Right lobe of liver (tissue), 6 donors: ENCODE results near the gene CACYBP. TPM values are rescaled to one million over a fixed set of nuclear protein-coding genes. Genes with fewer than 3 reads are reported as not detected.

Source experiments
- ATAC-seq, 4 donors: fragments of 200-7000 bp; cut with Tn5 transposase; one replicate each; pipeline ENCODE4 v1.9.1; 2020; ENCODE audit warnings: mild to moderate bottlenecking in 4 of 4, moderate library complexity in 4 of 4
- DNase-seq, 3 donors: peaks; one replicate each; pipeline ENCODE4 v3.0.0-alpha.2; 2020
- H3K27ac ChIP-seq, 3 donors: fragments of 200-600 bp; one replicate each; pipeline ENCODE4 v1.8.0; 2022
- H3K27me3 ChIP-seq, 2 donors: fragments of 200-600 bp; one replicate each; pipeline ENCODE4 v1.8.0; 2022
- H3K36me3 ChIP-seq, 4 donors: fragments of 200-600 bp; sonication (generic) in 1 of 4; one replicate each; pipeline versions ENCODE4 v1.5.1 to v1.8.0; 2017 to 2022; ENCODE audit warnings: control low read depth in 1 of 4
- H3K4me1 ChIP-seq, 4 donors: fragments of 200-600 bp; sonication (generic) in 1 of 4; one replicate each; pipeline versions ENCODE4 v1.5.1 to v1.8.0; 2017 to 2022; ENCODE audit warnings: control low read depth in 1 of 4
- H3K4me3 ChIP-seq, 3 donors: fragments of 200-600 bp; one replicate each; pipeline ENCODE4 v1.8.0; 2022
- H3K9me3 ChIP-seq, 4 donors: fragments of 200-600 bp; sonication (generic) in 1 of 4; one replicate each; pipeline versions ENCODE4 v1.5.1 to v1.8.0; 2017 to 2022; ENCODE audit warnings: control low read depth in 1 of 4
- POLR2A ChIP-seq: fragments of 450-650 bp; IDR thresholded peaks from one replicate; pipeline ENCODE4 v1.6.1; 2017; ENCODE audit warnings: antibody characterized with exemption, mild to moderate bottlenecking
- WGBS: methylation state at CpG from one replicate; pipeline ENCODE4 v1.1.6; 2018; ENCODE audit warnings: low coverage, low lambda C conversion rate; ENCODE audit not compliant: insufficient coverage; ENCODE audit errors: missing lambda C conversion rate; 5-methylcytosine and 5-hydroxymethylcytosine counted together
- intact Hi-C, 2 donors: fragments of 100-400 bp; cut with DNase I; formaldehyde crosslinking; loops; one replicate each; pipeline versions ENCODE4 v1.11.2 to v1.14.1; 2022
- total RNA-seq, 6 experiments: library from RNA; depleted of rRNA in 2 of 6; stranded (reverse); fragments of >200 nt in 2 of 6; fragmentation: NEBNext Ultra II Directional in 3 of 6; extraction: Animal tissue kit (Norgen Biotek cat#: 25700) in 3 of 6; gene quantifications; one replicate each; pipeline versions ENCODE4 v1.1.0 to v1.2.4, GENCODE V29; 2016 to 2023
- TF ChIP-seq, protein P1 (sequence below), 4 donors: fragments of 200-600 bp in 3 of 4; fragments of 450-650 bp in 1 of 4; IDR thresholded peaks; one replicate each; pipeline versions ENCODE4 v1.5.1 to v1.8.0; 2016 to 2022; ENCODE audit warnings: antibody characterized with exemption in 4 of 4, mild to moderate bottlenecking in 2 of 4
- donor health status: DM: no; HTN: yes; CAD: no.
- donor health status: DM: no; HTN: no; CAD: no.
- donor health status: DM: no; HTN: no; CAD: no.
- donor health status: DM: no; HTN: yes; CAD: no.
- donor health status: DM: no; HTN: yes; CAD: no.

CACYBP gene
- total RNA-seq, 6 experiments from 2014 or later: 20.3 to 60.0 (median 31.2) TPM

DNA sequence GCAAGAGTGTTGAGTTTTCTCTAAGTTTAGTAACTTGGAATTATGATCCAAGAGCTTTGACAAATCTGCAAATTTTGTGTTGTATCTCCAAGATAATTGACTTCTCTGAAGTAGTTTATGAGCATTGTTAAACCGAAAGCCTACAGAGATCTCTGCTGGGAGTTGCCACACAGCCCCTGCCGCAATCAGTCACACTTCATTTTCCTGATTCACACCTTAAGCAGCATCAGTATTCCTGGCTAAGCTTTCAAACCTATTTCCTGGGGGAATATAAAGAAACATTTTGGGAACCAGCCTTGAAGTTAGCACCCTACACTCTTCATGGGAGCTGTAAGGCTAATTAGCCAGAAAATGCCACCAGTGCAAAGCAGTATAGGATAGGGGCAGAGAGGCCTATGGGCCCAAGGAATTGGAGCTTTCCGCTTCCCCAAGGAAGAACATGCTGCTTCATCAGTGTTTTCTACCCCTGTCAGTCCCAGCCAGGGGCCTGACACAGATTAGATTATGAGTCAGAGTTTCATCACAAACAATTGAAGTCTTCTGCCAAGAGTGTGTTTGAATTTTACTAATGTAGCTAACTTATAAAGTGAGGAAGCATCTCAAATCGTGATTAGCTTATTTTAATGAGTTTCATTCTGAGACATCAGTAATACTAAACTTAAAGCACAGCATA lies 23.2 kb upstream of the CACYBP start:
- Histone ChIP-seq H3K4me3 (no peak overlapping the region), H3K27ac (no peak overlapping the region), H3K36me3 (peaks cover 0 to 13% (median 0%) of the 10 kb centered on the region in 4 donors), H3K9me3 (no peaks in the 10 kb centered on the region), H3K4me1 (no peaks in the 10 kb centered on the region), H3K27me3 (no peaks in the 10 kb centered on the region)
- WGBS: 64% methylated on average over 4 of the region's 4 CpGs
- intact Hi-C loops: no loop called here
- TF ChIP-seq, protein P1, sequence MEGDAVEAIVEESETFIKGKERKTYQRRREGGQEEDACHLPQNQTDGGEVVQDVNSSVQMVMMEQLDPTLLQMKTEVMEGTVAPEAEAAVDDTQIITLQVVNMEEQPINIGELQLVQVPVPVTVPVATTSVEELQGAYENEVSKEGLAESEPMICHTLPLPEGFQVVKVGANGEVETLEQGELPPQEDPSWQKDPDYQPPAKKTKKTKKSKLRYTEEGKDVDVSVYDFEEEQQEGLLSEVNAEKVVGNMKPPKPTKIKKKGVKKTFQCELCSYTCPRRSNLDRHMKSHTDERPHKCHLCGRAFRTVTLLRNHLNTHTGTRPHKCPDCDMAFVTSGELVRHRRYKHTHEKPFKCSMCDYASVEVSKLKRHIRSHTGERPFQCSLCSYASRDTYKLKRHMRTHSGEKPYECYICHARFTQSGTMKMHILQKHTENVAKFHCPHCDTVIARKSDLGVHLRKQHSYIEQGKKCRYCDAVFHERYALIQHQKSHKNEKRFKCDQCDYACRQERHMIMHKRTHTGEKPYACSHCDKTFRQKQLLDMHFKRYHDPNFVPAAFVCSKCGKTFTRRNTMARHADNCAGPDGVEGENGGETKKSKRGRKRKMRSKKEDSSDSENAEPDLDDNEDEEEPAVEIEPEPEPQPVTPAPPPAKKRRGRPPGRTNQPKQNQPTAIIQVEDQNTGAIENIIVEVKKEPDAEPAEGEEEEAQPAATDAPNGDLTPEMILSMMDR (IDR thresholded peaks at IDR 0.05): no peak
- no peak for TF ChIP-seq POLR2A
- DNase-seq (no peak), ATAC-seq (peak; percentile 70 to 97 (median 72))

DNA sequence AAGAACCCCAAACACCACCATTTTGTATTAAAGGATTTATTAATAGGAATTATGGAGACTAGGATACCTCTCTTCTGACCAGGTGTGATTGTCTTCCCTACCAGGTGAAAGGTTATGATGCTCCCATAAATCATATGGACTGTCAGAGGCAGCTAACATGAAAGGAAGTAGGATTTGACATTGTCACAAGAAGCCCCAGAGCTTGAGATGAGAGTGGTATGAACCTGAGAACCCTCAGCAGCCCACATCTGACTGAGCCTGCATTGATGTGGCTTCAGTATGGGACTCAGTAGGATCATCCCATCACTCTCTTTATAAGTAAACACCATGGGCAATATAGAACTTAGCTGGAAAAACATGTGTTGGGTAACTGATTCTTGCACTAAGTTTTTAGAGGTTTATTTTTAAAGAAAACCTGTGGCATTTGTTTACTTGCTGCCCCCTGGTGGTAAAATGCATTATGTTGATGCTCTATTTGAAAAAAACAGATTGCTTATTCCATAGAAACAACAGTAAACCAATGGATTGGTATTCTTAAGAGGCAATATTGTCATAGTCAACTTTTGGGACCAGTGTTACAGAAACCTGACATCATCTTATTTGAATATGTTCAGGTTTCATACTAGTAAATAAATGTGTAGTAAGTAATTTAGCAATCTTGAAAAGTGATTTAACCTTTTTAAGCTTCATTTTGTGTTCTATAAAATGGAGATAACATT lies 16.6 kb upstream of the CACYBP start:
- Histone ChIP-seq H3K27ac (no peak overlapping the region), H3K27me3 (no peaks in the 10 kb centered on the region), H3K4me1 (no peaks in the 10 kb centered on the region), H3K4me3 (no peak overlapping the region), H3K36me3 (peaks cover 0 to 22% (median 0%) of the 10 kb centered on the region in 4 donors), H3K9me3 (no peaks in the 10 kb centered on the region)
- ATAC-seq: peak in 3 of 4 donors; percentile 48 to 67 (median 65)
- TF ChIP-seq POLR2A: no peak
- TF ChIP-seq, protein P1 (IDR thresholded peaks at IDR 0.05): peak; percentile 72 to 83 (median 74)
- intact Hi-C loops: no loop called here
- no peak for DNase-seq

DNA sequence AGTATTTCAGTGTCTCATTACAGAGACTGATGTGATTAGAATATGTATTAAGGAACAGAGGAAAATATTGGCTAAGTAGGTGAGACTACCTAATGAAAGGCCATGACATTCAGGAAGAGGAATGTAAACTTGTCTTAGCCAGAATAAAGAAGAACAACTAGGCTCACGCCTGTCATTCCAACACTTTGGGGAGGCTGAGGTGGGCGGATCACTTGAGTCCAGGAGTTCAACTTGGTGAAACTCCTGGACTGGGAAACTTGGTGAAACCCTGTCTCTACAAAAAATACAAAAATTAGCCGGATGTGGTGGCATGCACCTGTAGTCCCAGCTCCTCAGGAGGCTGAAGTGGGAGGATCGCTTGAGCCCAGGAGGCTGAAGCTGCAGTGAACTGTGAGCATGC lies 14.8 kb upstream of the CACYBP start:
- ATAC-seq (no peak), DNase-seq (no peak)
- H3K27me3 ChIP-seq: no peaks in the 10 kb centered on the region
- H3K36me3 ChIP-seq: peaks cover 0 to 14% (median 0%) of the 10 kb centered on the region in 4 donors
- TF ChIP-seq POLR2A: no peak
- TF ChIP-seq, protein P1 (IDR thresholded peaks at IDR 0.05): no peak
- H3K27ac ChIP-seq: no peak overlapping the region
- WGBS: 98% methylated on average over 4 of the region's 4 CpGs
- no peaks in the 10 kb centered on the region for H3K9me3 ChIP-seq
- intact Hi-C loops: no loop called here
- peaks cover 0 to 6% (median 0%) of the 10 kb centered on the region in 4 donors for H3K4me1 ChIP-seq
- H3K4me3 ChIP-seq: no peak overlapping the region

DNA sequence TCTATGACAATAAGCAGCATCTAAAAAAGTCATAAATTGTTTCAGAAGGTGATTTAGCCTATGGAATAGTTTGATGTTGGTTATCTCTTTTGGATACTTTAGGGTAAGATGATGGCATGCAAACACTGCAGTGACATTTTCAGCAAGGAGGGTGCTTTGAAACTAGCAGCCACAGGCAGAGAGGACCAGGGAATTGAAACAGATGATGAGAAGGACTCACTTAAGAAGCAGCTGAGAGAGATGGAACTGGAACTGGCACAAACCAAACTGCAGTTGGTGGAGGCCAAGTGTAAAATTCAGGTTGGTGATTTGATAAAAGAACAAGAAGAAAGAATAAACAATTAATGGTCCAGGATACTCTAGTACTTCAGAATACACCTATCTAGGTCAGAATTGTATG lies 11.2 kb upstream of the CACYBP start:
- peaks cover 0 to 9% (median 0%) of the 10 kb centered on the region in 4 donors for H3K4me1 ChIP-seq
- H3K4me3 ChIP-seq: no peak overlapping the region
- TF ChIP-seq, protein P1 (IDR thresholded peaks at IDR 0.05): no peak
- no peak for TF ChIP-seq POLR2A
- DNase-seq (no peak), ATAC-seq (no peak)
- H3K36me3 ChIP-seq: no peaks in the 10 kb centered on the region
- H3K27ac ChIP-seq: no peak overlapping the region
- intact Hi-C loops: no loop called here
- no peaks in the 10 kb centered on the region for H3K27me3 ChIP-seq
- H3K9me3 ChIP-seq: no peaks in the 10 kb centered on the region
